ENCODE results near the gene SBDS.

Gene SBDS

DNA sequence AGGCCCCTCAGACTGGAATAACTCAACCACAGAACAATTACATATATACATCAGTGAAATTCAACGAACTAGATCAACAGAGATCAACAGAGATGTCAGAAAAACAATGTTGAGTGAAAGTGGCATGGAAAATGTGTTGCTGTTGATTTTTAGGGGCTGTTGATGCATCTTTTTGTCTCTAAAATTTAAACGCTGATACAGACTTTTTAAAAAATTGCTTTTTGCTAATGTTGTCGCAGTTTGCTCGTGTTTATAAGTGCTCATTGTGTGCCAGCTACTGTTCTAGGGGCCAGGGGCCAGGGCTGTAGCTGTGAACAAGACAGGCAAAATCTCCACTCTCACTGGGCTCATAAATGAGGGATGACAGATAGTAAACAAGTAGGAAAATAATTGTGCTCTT, 56.1 kb downstream of the SBDS start:
- Histone ChIP-seq H3K36me3 (ENCODE audit: insufficient read depth, low read length) (peaks cover 15% of the 10 kb centered on the region), H3K27ac (ENCODE audit: low read depth, low read length) (no peak overlapping the region), H3K4me1 (ENCODE audit: control insufficient read depth, insufficient read depth, low read length, unreplicated experiment) (no peaks in the 10 kb centered on the region), H2AFZ (ENCODE audit: low read length, unreplicated experiment) (no peak overlapping the region), H3K27me3 (ENCODE audit: insufficient read depth, low read length) (no peaks in the 10 kb centered on the region), H3K4me3 (ENCODE audit: low read depth, low read length) (no peak overlapping the region), H3K79me2 (ENCODE audit: control insufficient read depth, insufficient read depth, low read length, unreplicated experiment) (peaks cover 52% of the 10 kb centered on the region)

DNA sequence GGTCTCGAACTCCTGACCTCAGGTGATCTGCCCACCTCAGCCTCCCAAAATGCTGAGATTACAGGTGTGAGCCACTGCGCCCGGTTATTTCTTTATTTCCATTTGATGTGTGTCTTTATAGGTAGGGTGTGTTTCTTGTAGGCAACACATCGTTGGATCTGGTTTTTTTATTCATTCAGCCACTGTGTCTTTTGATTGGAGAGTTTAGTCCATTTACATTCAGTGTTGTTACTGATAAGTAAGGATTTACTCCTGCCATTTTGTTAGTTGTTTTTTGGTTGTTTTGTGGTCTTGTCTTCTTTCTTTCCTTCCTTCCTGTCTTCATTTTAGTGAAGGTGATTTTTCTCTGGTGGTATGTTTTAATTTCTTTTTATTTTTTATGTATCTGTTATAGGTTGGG, 57.4 kb downstream of the SBDS start:
- H3K4me3 ChIP-seq (ENCODE audit: low read depth, low read length), result no peak overlapping the region
- no peak overlapping the region for H3K27ac ChIP-seq (ENCODE audit: low read depth, low read length)
- H3K4me1 ChIP-seq (ENCODE audit: control insufficient read depth, insufficient read depth, low read length, unreplicated experiment), result no peaks in the 10 kb centered on the region
- H3K27me3 ChIP-seq (ENCODE audit: insufficient read depth, low read length), result no peaks in the 10 kb centered on the region
- no peak overlapping the region for H2AFZ ChIP-seq (ENCODE audit: low read length, unreplicated experiment)
- H3K79me2 ChIP-seq (ENCODE audit: control insufficient read depth, insufficient read depth, low read length, unreplicated experiment), result peaks cover 64% of the 10 kb centered on the region
- peaks cover 10% of the 10 kb centered on the region for H3K36me3 ChIP-seq (ENCODE audit: insufficient read depth, low read length)
